Measurements from ENCODE around the gene ATP2C2. TPM values are rescaled to one million over a fixed set of nuclear protein-coding genes. Genes with fewer than 3 reads are reported as not detected.
"Not testable (repeated sequence)": the region's sequence is repeated elsewhere in the genome, so short reads cannot be mapped to it uniquely, and the experiment has no call there.

The ATP2C2 gene
- total RNA-seq, 4 donors from 2014 or later: 12.9 to 26.9 (median 18.6) TPM

- Histone ChIP-seq H3K9me3 (no peaks in the 10 kb centered on the region), H3K27ac (peak overlapping the region; percentile 15 to 69 (median 55)), H3K4me1 (peaks cover 12 to 21% of the 10 kb centered on the region in 2 donors), H3K36me3 (no peaks in the 10 kb centered on the region), H3K4me3 (replicated peaks in 1 of 3) (no peak overlapping the region), H3K27me3 (no peaks in the 10 kb centered on the region)
- intact Hi-C loops (cut with DNase I): no loop called here
- TF ChIP-seq POLR2A (IDR thresholded peaks at IDR 0.05): no peak
- TF ChIP-seq, protein P1, sequence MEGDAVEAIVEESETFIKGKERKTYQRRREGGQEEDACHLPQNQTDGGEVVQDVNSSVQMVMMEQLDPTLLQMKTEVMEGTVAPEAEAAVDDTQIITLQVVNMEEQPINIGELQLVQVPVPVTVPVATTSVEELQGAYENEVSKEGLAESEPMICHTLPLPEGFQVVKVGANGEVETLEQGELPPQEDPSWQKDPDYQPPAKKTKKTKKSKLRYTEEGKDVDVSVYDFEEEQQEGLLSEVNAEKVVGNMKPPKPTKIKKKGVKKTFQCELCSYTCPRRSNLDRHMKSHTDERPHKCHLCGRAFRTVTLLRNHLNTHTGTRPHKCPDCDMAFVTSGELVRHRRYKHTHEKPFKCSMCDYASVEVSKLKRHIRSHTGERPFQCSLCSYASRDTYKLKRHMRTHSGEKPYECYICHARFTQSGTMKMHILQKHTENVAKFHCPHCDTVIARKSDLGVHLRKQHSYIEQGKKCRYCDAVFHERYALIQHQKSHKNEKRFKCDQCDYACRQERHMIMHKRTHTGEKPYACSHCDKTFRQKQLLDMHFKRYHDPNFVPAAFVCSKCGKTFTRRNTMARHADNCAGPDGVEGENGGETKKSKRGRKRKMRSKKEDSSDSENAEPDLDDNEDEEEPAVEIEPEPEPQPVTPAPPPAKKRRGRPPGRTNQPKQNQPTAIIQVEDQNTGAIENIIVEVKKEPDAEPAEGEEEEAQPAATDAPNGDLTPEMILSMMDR (IDR thresholded peaks at IDR 0.05): no peak
- no peak for DNase-seq
Measured at GRCh38 chr16:84392031-84392360, 23.7 kb downstream of the ATP2C2 start.

GRCh38 chr16:84396082-84396481 lies 27.7 kb downstream of the ATP2C2 start:
- DNase-seq: peak; percentile 76 to 82
- 43 to 47% methylated on average over 10 of the region's 10 CpGs for WGBS, 2 donors
- TF ChIP-seq POLR2A (IDR thresholded peaks at IDR 0.05): peak in 1 of 2 donors; percentile 32
- H3K9me3 ChIP-seq; H3K4me3 ChIP-seq (replicated peaks in 1 of 3); H3K27me3 ChIP-seq; H3K36me3 ChIP-seq; intact Hi-C loops (cut with DNase I): not testable (repeated sequence)
- peaks cover 20 to 31% of the 10 kb centered on the region in 2 donors for H3K4me1 ChIP-seq
- peak overlapping the region; percentile 88 to 96 (median 92) for H3K27ac ChIP-seq

- H3K27me3 ChIP-seq: no peaks in the 10 kb centered on the region
- H3K9me3 ChIP-seq: no peaks in the 10 kb centered on the region
- TF ChIP-seq POLR2A (IDR thresholded peaks at IDR 0.05): peak in 1 of 2 donors; percentile 45
- TF ChIP-seq, protein P1 (IDR thresholded peaks at IDR 0.05): peak in 1 of 6 experiments; percentile 4
- no peaks in the 10 kb centered on the region for H3K36me3 ChIP-seq
- peak overlapping the region; percentile 88 to 96 (median 92) for H3K27ac ChIP-seq
- intact Hi-C loops (cut with DNase I): no loop called here
- H3K4me3 ChIP-seq (replicated peaks in 1 of 3): no peak overlapping the region
- 20 to 24% methylated on average over 9 of the region's 9 CpGs for WGBS, 2 donors
- peaks cover 20 to 26% of the 10 kb centered on the region in 2 donors for H3K4me1 ChIP-seq
- DNase-seq: peak; percentile 93 to 97
Measured at GRCh38 chr16:84396537-84397008, 28.2 kb downstream of the ATP2C2 start.

- TF ChIP-seq POLR2A (IDR thresholded peaks at IDR 0.05): no peak
- TF ChIP-seq, protein P1 (IDR thresholded peaks at IDR 0.05): peak in 4 of 6 experiments; percentile 9 to 48 (median 38)
- Histone ChIP-seq H3K27ac (peak overlapping the region; percentile 87 to 96 (median 92)), H3K4me1 (peaks cover 18 to 21% of the 10 kb centered on the region in 2 donors), H3K4me3 (replicated peaks in 1 of 3) (no peak overlapping the region), H3K9me3 (no peaks in the 10 kb centered on the region), H3K27me3 (no peaks in the 10 kb centered on the region), H3K36me3 (no peaks in the 10 kb centered on the region)
- 53 to 79% methylated on average over 6 of the region's 6 CpGs for WGBS, 2 donors
- intact Hi-C loops (cut with DNase I): no loop called here
- DNase-seq: peak; percentile 44 to 55
Measured at GRCh38 chr16:84397090-84397489, 28.8 kb downstream of the ATP2C2 start.

- Histone ChIP-seq H3K4me1 (peaks cover 16 to 21% of the 10 kb centered on the region in 2 donors), H3K27me3 (no peaks in the 10 kb centered on the region), H3K27ac (peak overlapping the region; percentile 39 to 96 (median 50)), H3K4me3 (replicated peaks in 1 of 3) (no peak overlapping the region), H3K36me3 (no peaks in the 10 kb centered on the region), H3K9me3 (no peaks in the 10 kb centered on the region)
- DNase-seq: no peak
- TF ChIP-seq POLR2A (IDR thresholded peaks at IDR 0.05): no peak
- TF ChIP-seq, protein P1 (IDR thresholded peaks at IDR 0.05): no peak
- intact Hi-C loops (cut with DNase I): no loop called here
- 49 to 51% methylated on average over 10 of the region's 10 CpGs for WGBS, 2 donors
Measured at GRCh38 chr16:84398701-84399100, 30.4 kb downstream of the ATP2C2 start.

DNA sequence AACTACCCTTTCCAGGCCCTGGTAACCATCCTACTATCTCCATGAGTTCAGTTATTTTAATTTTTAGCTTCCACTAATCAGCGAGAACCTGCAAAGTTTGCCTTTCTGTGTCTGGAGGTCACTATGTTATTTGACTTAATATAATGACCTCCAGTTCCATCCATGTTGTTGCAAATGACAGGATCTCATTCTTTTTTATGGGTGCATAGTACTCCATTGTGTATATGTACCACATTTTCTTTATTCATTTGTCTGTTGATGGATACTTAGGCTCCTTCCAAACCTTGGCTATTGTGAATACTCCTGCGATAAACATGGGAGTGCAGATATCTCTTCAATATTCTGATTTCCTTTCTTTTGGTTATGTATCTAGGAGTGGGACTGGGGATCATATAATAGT lies 31.6 kb downstream of the ATP2C2 start:
- intact Hi-C loops (cut with DNase I); H3K9me3 ChIP-seq; H3K4me3 ChIP-seq (replicated peaks in 1 of 3); DNase-seq; H3K27me3 ChIP-seq; H3K27ac ChIP-seq; H3K36me3 ChIP-seq: not testable (repeated sequence)
- peaks cover 16 to 21% of the 10 kb centered on the region in 2 donors for H3K4me1 ChIP-seq
- WGBS, 2 donors: 76 to 77% methylated on average over 2 of the region's 2 CpGs

GRCh38 chr16:84403435-84403834 lies 35.1 kb downstream of the ATP2C2 start:
- H3K4me3 ChIP-seq (replicated peaks in 1 of 3); H3K36me3 ChIP-seq; DNase-seq; H3K4me1 ChIP-seq; intact Hi-C loops (cut with DNase I); H3K9me3 ChIP-seq; H3K27me3 ChIP-seq; H3K27ac ChIP-seq: not testable (repeated sequence)
- WGBS, 2 donors: 98 to 99% methylated on average over 5 of the region's 5 CpGs
